Loucy (cell line): ENCODE measurements around the gene RAB8B.

Experiments
- EZH2phosphoT487 ChIP-seq: fragments of 200-600 bp; IDR thresholded peaks from 2 replicates; pipeline ENCODE4 v1.6.1; 2018; ENCODE audit warnings: antibody characterized with exemption, mild to moderate bottlenecking, moderate library complexity, borderline replicate concordance
- TF ChIP-seq, protein P1 (sequence below): fragments of 200-600 bp; sonication (generic); conservative IDR thresholded peaks from 2 replicates; pipeline ENCODE4 v1.5.1; 2014; ENCODE audit warnings: mild to moderate bottlenecking, antibody characterized with exemption, low read length

DNA sequence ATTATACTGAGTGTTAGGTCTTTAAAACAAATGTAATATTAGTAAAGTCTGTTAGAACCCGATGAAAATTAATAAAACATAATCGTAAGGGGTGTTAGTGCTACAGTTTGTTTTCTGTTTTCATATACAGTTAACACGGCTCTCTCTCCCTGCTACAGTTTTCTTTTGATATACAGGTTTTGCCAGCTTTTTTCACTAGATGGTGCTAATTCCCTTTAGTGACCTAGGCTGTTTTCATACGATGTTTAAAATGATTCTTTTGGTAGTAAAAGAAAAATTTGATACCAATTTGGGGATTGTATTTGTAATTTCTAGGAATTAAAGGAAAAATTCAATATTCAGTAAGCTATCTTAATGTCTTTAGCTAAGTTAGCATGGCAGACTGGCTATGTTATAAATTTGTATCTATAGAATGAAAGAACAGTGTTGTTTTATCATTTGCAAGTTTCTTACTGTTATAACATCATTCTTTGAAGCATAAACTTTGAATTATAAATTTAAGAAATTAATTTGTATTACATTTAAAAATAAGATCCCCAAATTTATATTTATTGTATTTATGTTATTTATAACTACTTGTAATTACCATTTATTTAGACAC, 99.5 kb downstream of the RAB8B start:
- TF ChIP-seq, protein P1, sequence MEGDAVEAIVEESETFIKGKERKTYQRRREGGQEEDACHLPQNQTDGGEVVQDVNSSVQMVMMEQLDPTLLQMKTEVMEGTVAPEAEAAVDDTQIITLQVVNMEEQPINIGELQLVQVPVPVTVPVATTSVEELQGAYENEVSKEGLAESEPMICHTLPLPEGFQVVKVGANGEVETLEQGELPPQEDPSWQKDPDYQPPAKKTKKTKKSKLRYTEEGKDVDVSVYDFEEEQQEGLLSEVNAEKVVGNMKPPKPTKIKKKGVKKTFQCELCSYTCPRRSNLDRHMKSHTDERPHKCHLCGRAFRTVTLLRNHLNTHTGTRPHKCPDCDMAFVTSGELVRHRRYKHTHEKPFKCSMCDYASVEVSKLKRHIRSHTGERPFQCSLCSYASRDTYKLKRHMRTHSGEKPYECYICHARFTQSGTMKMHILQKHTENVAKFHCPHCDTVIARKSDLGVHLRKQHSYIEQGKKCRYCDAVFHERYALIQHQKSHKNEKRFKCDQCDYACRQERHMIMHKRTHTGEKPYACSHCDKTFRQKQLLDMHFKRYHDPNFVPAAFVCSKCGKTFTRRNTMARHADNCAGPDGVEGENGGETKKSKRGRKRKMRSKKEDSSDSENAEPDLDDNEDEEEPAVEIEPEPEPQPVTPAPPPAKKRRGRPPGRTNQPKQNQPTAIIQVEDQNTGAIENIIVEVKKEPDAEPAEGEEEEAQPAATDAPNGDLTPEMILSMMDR, result peak; percentile 88
- TF ChIP-seq EZH2phosphoT487, result no peak
